ENCODE measurements around the gene NDUFA8. TPM values are rescaled to one million over a fixed set of nuclear protein-coding genes. Genes with fewer than 3 reads are reported as not detected.
"Not testable (repeated sequence)": the region's sequence is repeated elsewhere in the genome, so short reads cannot be mapped to it uniquely, and the experiment has no call there.

Gene NDUFA8
- total RNA-seq, 2 donors from 2014 or later = 11.9 to 16.9 TPM

- Histone ChIP-seq H3K4me3 (no peak overlapping the region), H3K27ac (no peak overlapping the region), H3K27me3 (no peaks in the 10 kb centered on the region), H3K9me3 (no peaks in the 10 kb centered on the region), H3K4me1 (peaks cover 10% of the 10 kb centered on the region), H3K36me3 (replicated peaks in 1 of 2; ENCODE audit: insufficient read depth in 1 of 2, low read depth in 2 of 2) (no peaks in the 10 kb centered on the region)
- intact Hi-C loops (cut with DNase I) = loop anchor here (10.0 kb wide), 1 partner anchor 686 kb away; the partner anchor contains the start of gene OR1K1
- DNase-seq = no peak
- 74 to 86% methylated on average over 5 of the region's 5 CpGs for WGBS, 2 donors
- ATAC-seq = no peak
- no peak for TF ChIP-seq POLR2A (IDR thresholded peaks at IDR 0.05)
- TF ChIP-seq CTCF (IDR thresholded peaks at IDR 0.05) = no peak
Observed at GRCh38 chr9:122118343-122119165, 41.0 kb downstream of the NDUFA8 start.

- H3K36me3 ChIP-seq (replicated peaks in 1 of 2; ENCODE audit: insufficient read depth in 1 of 2, low read depth in 2 of 2); H3K27me3 ChIP-seq; DNase-seq; H3K4me1 ChIP-seq; H3K9me3 ChIP-seq; ATAC-seq; H3K27ac ChIP-seq; H3K4me3 ChIP-seq: not testable (repeated sequence)
- 72 to 77% methylated on average over 9 of the region's 9 CpGs for WGBS, 2 donors
- intact Hi-C loops (cut with DNase I) = loop anchor here (10.0 kb wide), 1 partner anchor 688 kb away; the partner anchor contains the start of gene OR1K1
Observed at GRCh38 chr9:122117241-122117640, 42.3 kb downstream of the NDUFA8 start.

GRCh38 chr9:122116448-122117173 lies 43.0 kb downstream of the NDUFA8 start:
- intact Hi-C loops (cut with DNase I) = loop anchor here (10.0 kb wide), 1 partner anchor 688 kb away; the partner anchor contains the start of gene OR1K1
- ATAC-seq (no peak), DNase-seq (no peak)
- 81 to 90% methylated on average over 10 of the region's 10 CpGs for WGBS, 2 donors
- H3K4me1 ChIP-seq = peaks cover 5% of the 10 kb centered on the region
- H3K4me3 ChIP-seq = no peak overlapping the region
- H3K9me3 ChIP-seq = no peaks in the 10 kb centered on the region
- TF ChIP-seq POLR2A (IDR thresholded peaks at IDR 0.05) (no peak), CTCF (IDR thresholded peaks at IDR 0.05) (no peak)
- H3K36me3 ChIP-seq (replicated peaks in 1 of 2; ENCODE audit: insufficient read depth in 1 of 2, low read depth in 2 of 2) = no peaks in the 10 kb centered on the region
- H3K27ac ChIP-seq = no peak overlapping the region
- no peaks in the 10 kb centered on the region for H3K27me3 ChIP-seq

GRCh38 chr9:122116040-122116439 lies 43.5 kb downstream of the NDUFA8 start:
- no peaks in the 10 kb centered on the region for H3K27me3 ChIP-seq
- DNase-seq (no peak), ATAC-seq (no peak)
- H3K4me3 ChIP-seq = no peak overlapping the region
- WGBS, 2 donors = 43 to 68% methylated on average over 4 of the region's 4 CpGs
- no peaks in the 10 kb centered on the region for H3K4me1 ChIP-seq
- intact Hi-C loops (cut with DNase I) = loop anchor here (10.0 kb wide), 1 partner anchor 689 kb away; the partner anchor contains the start of gene OR1K1
- H3K36me3 ChIP-seq (replicated peaks in 1 of 2; ENCODE audit: insufficient read depth in 1 of 2, low read depth in 2 of 2) = no peaks in the 10 kb centered on the region
- H3K27ac ChIP-seq = no peak overlapping the region
- H3K9me3 ChIP-seq = no peaks in the 10 kb centered on the region
- TF ChIP-seq POLR2A (IDR thresholded peaks at IDR 0.05) (no peak), CTCF (IDR thresholded peaks at IDR 0.05) (no peak)
